Measurements from ENCODE around the gene LYPD6.

DNA sequence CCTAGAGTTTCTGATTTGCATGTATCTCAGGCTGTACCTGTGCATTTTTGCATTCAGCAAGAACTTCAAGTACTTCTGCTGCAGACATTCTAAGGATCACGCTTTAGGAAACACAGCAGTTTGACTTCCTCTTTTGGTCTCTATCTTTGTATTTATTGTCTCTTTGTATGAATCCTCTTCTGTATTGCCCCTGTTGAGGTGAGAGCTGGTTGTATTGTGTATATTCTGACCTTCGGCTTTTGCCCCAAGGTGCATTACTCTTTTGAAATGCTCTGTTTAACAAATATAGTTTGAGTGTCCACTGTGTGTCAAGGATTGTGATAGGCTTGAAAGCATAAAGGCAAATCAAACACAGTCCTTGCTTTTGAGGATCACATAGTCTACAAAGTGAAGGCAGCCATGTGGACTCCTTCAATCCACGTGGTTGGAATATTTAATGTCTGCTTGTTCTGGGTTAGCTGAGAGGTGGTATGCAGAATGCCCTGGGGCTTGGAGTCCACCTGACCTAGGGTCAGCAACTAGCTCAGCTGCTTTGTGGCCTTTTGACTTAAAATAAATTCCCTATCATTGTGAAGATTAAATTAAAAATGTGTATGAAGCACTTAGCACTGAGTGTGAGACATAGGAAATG is 108.1 kb downstream of the LYPD6 start:
- TF ChIP-seq ZNF501 (tag by site-specific recombination; IDR thresholded peaks at IDR 0.05) (no peak), HOXD13 (CRISPR knock-in tag; IDR thresholded peaks at IDR 0.05; ENCODE audit: borderline replicate concordance) (no peak), ZIC2 (tag by site-specific recombination; IDR thresholded peaks at IDR 0.05) (no peak), ZBTB7A (tag by site-specific recombination; IDR thresholded peaks at IDR 0.05; ENCODE audit: low read depth) (no peak), YY1 (tag by site-specific recombination; IDR thresholded peaks at IDR 0.05) (no peak), BCL11B (tag by site-specific recombination; IDR thresholded peaks at IDR 0.05; ENCODE audit: low read depth) (no peak), ZNF138 (tag by site-specific recombination; IDR thresholded peaks at IDR 0.05; ENCODE audit: borderline replicate concordance) (no peak), HOXC10 (CRISPR knock-in tag; IDR thresholded peaks at IDR 0.05) (no peak), MEIS1 (CRISPR knock-in tag; IDR thresholded peaks at IDR 0.05; ENCODE audit: borderline replicate concordance) (no peak), ZFP69B (tag by site-specific recombination; IDR thresholded peaks at IDR 0.05) (no peak)
- TF ChIP-seq, protein P1, sequence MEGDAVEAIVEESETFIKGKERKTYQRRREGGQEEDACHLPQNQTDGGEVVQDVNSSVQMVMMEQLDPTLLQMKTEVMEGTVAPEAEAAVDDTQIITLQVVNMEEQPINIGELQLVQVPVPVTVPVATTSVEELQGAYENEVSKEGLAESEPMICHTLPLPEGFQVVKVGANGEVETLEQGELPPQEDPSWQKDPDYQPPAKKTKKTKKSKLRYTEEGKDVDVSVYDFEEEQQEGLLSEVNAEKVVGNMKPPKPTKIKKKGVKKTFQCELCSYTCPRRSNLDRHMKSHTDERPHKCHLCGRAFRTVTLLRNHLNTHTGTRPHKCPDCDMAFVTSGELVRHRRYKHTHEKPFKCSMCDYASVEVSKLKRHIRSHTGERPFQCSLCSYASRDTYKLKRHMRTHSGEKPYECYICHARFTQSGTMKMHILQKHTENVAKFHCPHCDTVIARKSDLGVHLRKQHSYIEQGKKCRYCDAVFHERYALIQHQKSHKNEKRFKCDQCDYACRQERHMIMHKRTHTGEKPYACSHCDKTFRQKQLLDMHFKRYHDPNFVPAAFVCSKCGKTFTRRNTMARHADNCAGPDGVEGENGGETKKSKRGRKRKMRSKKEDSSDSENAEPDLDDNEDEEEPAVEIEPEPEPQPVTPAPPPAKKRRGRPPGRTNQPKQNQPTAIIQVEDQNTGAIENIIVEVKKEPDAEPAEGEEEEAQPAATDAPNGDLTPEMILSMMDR (tag by site-specific recombination; IDR thresholded peaks at IDR 0.05) = no peak
- TF ChIP-seq, protein P2, sequence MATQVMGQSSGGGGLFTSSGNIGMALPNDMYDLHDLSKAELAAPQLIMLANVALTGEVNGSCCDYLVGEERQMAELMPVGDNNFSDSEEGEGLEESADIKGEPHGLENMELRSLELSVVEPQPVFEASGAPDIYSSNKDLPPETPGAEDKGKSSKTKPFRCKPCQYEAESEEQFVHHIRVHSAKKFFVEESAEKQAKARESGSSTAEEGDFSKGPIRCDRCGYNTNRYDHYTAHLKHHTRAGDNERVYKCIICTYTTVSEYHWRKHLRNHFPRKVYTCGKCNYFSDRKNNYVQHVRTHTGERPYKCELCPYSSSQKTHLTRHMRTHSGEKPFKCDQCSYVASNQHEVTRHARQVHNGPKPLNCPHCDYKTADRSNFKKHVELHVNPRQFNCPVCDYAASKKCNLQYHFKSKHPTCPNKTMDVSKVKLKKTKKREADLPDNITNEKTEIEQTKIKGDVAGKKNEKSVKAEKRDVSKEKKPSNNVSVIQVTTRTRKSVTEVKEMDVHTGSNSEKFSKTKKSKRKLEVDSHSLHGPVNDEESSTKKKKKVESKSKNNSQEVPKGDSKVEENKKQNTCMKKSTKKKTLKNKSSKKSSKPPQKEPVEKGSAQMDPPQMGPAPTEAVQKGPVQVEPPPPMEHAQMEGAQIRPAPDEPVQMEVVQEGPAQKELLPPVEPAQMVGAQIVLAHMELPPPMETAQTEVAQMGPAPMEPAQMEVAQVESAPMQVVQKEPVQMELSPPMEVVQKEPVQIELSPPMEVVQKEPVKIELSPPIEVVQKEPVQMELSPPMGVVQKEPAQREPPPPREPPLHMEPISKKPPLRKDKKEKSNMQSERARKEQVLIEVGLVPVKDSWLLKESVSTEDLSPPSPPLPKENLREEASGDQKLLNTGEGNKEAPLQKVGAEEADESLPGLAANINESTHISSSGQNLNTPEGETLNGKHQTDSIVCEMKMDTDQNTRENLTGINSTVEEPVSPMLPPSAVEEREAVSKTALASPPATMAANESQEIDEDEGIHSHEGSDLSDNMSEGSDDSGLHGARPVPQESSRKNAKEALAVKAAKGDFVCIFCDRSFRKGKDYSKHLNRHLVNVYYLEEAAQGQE (tag by site-specific recombination; IDR thresholded peaks at IDR 0.05) = no peak
